IMR-90 (cell line): ENCODE measurements around the gene ARHGEF37. TPM values are rescaled to one million over a fixed set of nuclear protein-coding genes. Genes with fewer than 3 reads are reported as not detected.

Experiments used
- ATAC-seq: fragments of 200-7000 bp; cut with Tn5 transposase; 2 replicates; pipeline ENCODE4 v1.9.1; 2020; ENCODE audit warnings: low read depth, mild to moderate bottlenecking, moderate library complexity
- BruUV-seq: library from RNA; stranded (reverse); fragments of 400-500 nt; replicated peaks from 2 replicates; lab custom pipeline; 2021; lab: Mats Ljungman, UMichigan
- CTCF ChIA-PET: fragments of 300-600 bp; formaldehyde crosslinking; extraction: SDS; loops from one replicate; lab custom pipeline; 2021; ENCODE audit warnings: antibody characterized with exemption; lab: Yijun Ruan, JAX
- POLR2A ChIA-PET: fragments of 300-600 bp; sonication (Branson Sonifier 250); formaldehyde crosslinking; loops from one replicate; lab custom pipeline; 2022; ENCODE audit warnings: antibody characterized with exemption; ENCODE audit not compliant: unreplicated experiment; lab: Charles Lee
- DNase-seq: peaks from one replicate; pipeline ENCODE4 v3.0.0; 2013
- H2AFZ ChIP-seq: replicated peaks from 2 replicates; pipeline ENCODE3; 2013; ENCODE audit warnings: low read length, mild to moderate bottlenecking; ENCODE audit not compliant: poor library complexity
- H2AK5ac ChIP-seq: 2 replicates; pipeline ENCODE4 v1.6.1; 2013; ENCODE audit warnings: low read depth, low read length, inconsistent platforms
- H2AK9ac ChIP-seq: replicated peaks from 2 replicates; pipeline ENCODE3; 2013; ENCODE audit warnings: mild to moderate bottlenecking, low read depth, low read length, moderate library complexity; ENCODE audit not compliant: poor library complexity
- H2BK120ac ChIP-seq: 2 replicates; pipeline ENCODE4 v1.6.1; 2013; ENCODE audit warnings: low read depth, low read length, inconsistent platforms
- H2BK15ac ChIP-seq: 3 replicates; pipeline ENCODE4 v1.6.1; 2013; ENCODE audit warnings: low read depth, low read length, inconsistent platforms
- H2BK20ac ChIP-seq: 2 replicates; pipeline ENCODE4 v1.6.1; 2013; ENCODE audit warnings: low read depth, mild to moderate bottlenecking, inconsistent platforms, low read length, moderate library complexity
- H2BK5ac ChIP-seq: 2 replicates; pipeline ENCODE4 v1.6.1; 2013; ENCODE audit warnings: mild to moderate bottlenecking, low read depth, low read length, inconsistent platforms; ENCODE audit not compliant: poor library complexity, severe bottlenecking
- H3K14ac ChIP-seq: replicated peaks from 2 replicates; pipeline ENCODE4 v1.6.1; 2013; ENCODE audit warnings: low read depth, low read length, inconsistent platforms
- H3K18ac ChIP-seq: 2 replicates; pipeline ENCODE4 v1.6.1; 2013; ENCODE audit warnings: low read depth, low read length, control low read depth
- H3K23ac ChIP-seq: 2 replicates; pipeline ENCODE4 v1.6.1; 2013; ENCODE audit warnings: low read depth, low read length, inconsistent platforms
- H3K27ac ChIP-seq: 2 replicates; pipeline ENCODE4 v1.5.1; 2013; ENCODE audit warnings: mild to moderate bottlenecking, control low read depth, low read length; ENCODE audit not compliant: insufficient read depth
- H3K27me3 ChIP-seq: 2 replicates; pipeline ENCODE4 v1.6.1; 2013; ENCODE audit warnings: low read length; ENCODE audit not compliant: control insufficient read depth, insufficient read depth
- H3K36me3 ChIP-seq: 2 replicates; pipeline ENCODE4 v1.6.1; 2013; ENCODE audit warnings: low read length, mixed read lengths; ENCODE audit not compliant: control insufficient read depth, insufficient read depth
- H3K4ac ChIP-seq: 2 replicates; pipeline ENCODE4 v1.6.1; 2013; ENCODE audit warnings: low read depth, low read length, inconsistent platforms
- H3K4me1 ChIP-seq: 2 replicates; pipeline ENCODE4 v1.6.1; 2013; ENCODE audit warnings: low read length, mixed read lengths; ENCODE audit not compliant: control insufficient read depth, insufficient read depth
- H3K4me2 ChIP-seq: 2 replicates; pipeline ENCODE4 v1.6.1; 2013; ENCODE audit warnings: low read depth, mild to moderate bottlenecking, control low read depth, low read length, moderate library complexity
- H3K4me3 ChIP-seq: 2 replicates; pipeline ENCODE4 v1.5.1; 2013; ENCODE audit warnings: low read depth, mild to moderate bottlenecking, control low read depth, low read length, moderate library complexity; ENCODE audit not compliant: insufficient read depth
- H3K56ac ChIP-seq: 2 replicates; pipeline ENCODE4 v1.6.1; 2013; ENCODE audit warnings: low read length, inconsistent platforms; ENCODE audit not compliant: insufficient read depth; ENCODE audit errors: extremely low read depth
- H3K79me1 ChIP-seq, 2 experiments: 2 replicates each; pipeline ENCODE4 v1.6.1; 2013; ENCODE audit warnings: low read length in 2 of 2, inconsistent platforms in 1 of 2, low read depth in 1 of 2
- H3K9ac ChIP-seq: 2 replicates; pipeline ENCODE4 v1.6.1; 2013; ENCODE audit warnings: low read depth, low read length, control low read depth
- H3K9me1 ChIP-seq: 2 replicates; pipeline ENCODE4 v1.6.1; 2013; ENCODE audit warnings: low read length, inconsistent platforms; ENCODE audit not compliant: insufficient read depth
- H3K9me3 ChIP-seq: 2 replicates; pipeline ENCODE4 v1.6.1; 2013; ENCODE audit warnings: low read length; ENCODE audit not compliant: control insufficient read depth, insufficient read depth
- H4K20me1 ChIP-seq: 2 replicates; pipeline ENCODE4 v1.6.1; 2013; ENCODE audit warnings: low read length, inconsistent platforms; ENCODE audit not compliant: insufficient read depth
- H4K5ac ChIP-seq: 2 replicates; pipeline ENCODE4 v1.6.1; 2013; ENCODE audit warnings: mild to moderate bottlenecking, low read depth, low read length, control low read depth
- H4K8ac ChIP-seq, 2 experiments: 2 replicates each; pipeline ENCODE4 v1.6.1; 2013; ENCODE audit warnings: low read depth in 2 of 2, low read length in 2 of 2, control low read depth in 1 of 2, inconsistent platforms in 1 of 2
- H4K91ac ChIP-seq: 2 replicates; pipeline ENCODE4 v1.6.1; 2013; ENCODE audit warnings: low read depth, low read length, inconsistent platforms; ENCODE audit not compliant: insufficient read depth
- CHD1 ChIP-seq: IDR thresholded peaks from 2 replicates; pipeline ENCODE4 v1.6.1; 2012; ENCODE audit warnings: low read depth, low read length, improper control_type of control experiment
- FOS ChIP-seq: fragments of 150-350 bp; IDR thresholded peaks from 2 replicates; pipeline ENCODE4 v1.6.1; 2016; ENCODE audit warnings: low read depth, low read length
- MAFK ChIP-seq: IDR thresholded peaks from 2 replicates; pipeline ENCODE4 v1.6.1; 2012; ENCODE audit warnings: low read depth, low read length, improper control_type of control experiment
- RAD21 ChIP-seq: IDR thresholded peaks from 2 replicates; pipeline ENCODE4 v1.6.1; 2012; ENCODE audit warnings: low read length, improper control_type of control experiment
- RCOR1 ChIP-seq: IDR thresholded peaks from 2 replicates; pipeline ENCODE4 v1.6.1; 2012; ENCODE audit warnings: mild to moderate bottlenecking, low read length, improper control_type of control experiment; ENCODE audit not compliant: insufficient replicate concordance
- WGBS, 2 experiments: methylation state at CpG; one replicate each; pipeline versions ENCODE4 v1.1.5 to v1.1.7; 2013; ENCODE audit warnings: missing lambda C conversion rate in 2 of 2; ENCODE audit not compliant: insufficient read length in 1 of 2; ENCODE audit errors: extremely low coverage in 2 of 2; 5-methylcytosine and 5-hydroxymethylcytosine counted together
- dilution Hi-C: fragments of 300-500 bp; cut with HindIII; formaldehyde crosslinking; loops from one replicate; pipeline ENCODE4 v1.14.3; 2018; ENCODE audit warnings: low sequenced_read_pairs; ENCODE audit not compliant: unreplicated experiment
- in situ Hi-C: fragments of 300-500 bp; cut with MboI; formaldehyde crosslinking; loops from 3 replicates; pipeline ENCODE4 v1.14.3; 2019; ENCODE audit warnings: low sequenced_read_pairs, inconsistent platforms, mixed read lengths
- intact Hi-C: fragments of 100-400 bp; cut with micrococcal nuclease; formaldehyde crosslinking; loops from 2 replicates; pipeline ENCODE4 v1.10.0; 2022
- polyA plus RNA-seq, 3 experiments: library from polyadenylated mRNA; depleted of rRNA; stranded (reverse); fragments of >200 nt; gene quantifications; 2 replicates each; pipeline ENCODE4 v1.2.3, GENCODE V29; 2012; ENCODE audit warnings: low replicate concordance in 1 of 3
- total RNA-seq: library from RNA; depleted of rRNA; stranded (reverse); fragments of >200 nt; gene quantifications from 2 replicates; pipeline ENCODE4 v1.2.3, GENCODE V29; 2012
- TF ChIP-seq, protein P1 (sequence below): fragments of 150-350 bp; IDR thresholded peaks from 2 replicates; pipeline ENCODE4 v1.6.1; 2017; ENCODE audit warnings: mild to moderate bottlenecking, antibody characterized with exemption, low read length, low read depth

ARHGEF37 gene
- total and polyA plus RNA-seq, 2 of the 4 experiments (the other 2 are of a cell fraction): 0.39 to 0.54 TPM

DNA sequence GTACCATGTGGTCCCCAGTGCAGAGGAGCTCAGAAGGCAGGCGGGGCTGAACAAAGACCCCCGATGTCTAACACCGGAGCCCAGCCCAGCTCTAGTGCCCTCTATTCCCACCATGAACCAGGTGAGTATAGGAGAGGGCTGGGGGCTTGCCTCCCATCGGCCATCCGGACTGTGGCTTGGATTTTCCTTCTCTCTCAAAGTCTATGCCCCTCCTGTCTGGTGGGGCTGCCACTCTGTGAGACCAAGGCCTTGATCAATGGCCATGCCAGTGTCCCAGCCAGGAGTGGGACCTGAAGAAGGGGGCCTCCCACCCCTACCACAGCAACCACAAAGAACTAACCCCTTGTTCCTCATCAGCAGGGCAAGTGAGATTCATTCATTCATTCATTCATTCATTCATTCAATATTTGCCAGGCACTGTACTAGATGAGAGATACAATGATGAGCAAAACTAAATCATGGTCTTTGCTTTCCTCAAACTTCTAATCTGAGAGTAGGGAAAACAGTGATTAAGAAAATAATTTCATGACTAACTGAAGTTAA lies 47.6 kb downstream of the ARHGEF37 start:
- H3K9me1 ChIP-seq: peaks cover 6% of the 10 kb centered on the region; the same call in 1 of the 2 replicates
- peaks cover 9% of the 10 kb centered on the region for H3K4me1 ChIP-seq
- no peak overlapping the region for H4K8ac ChIP-seq
- no peaks in the 10 kb centered on the region for H3K79me1 ChIP-seq
- ChIA-PET POLR2A (no interaction called here), CTCF (interaction anchor here (0.7 kb wide), 1 partner anchor 84 kb away, joined by 3 read pairs; no protein-coding TSS in a partner anchor)
- no peak overlapping the region for H3K23ac ChIP-seq
- no peaks in the 10 kb centered on the region for H4K20me1 ChIP-seq
- H2AFZ ChIP-seq: no peak overlapping the region
- H3K9ac ChIP-seq: no peak overlapping the region
- no peak overlapping the region for H2AK9ac ChIP-seq
- ATAC-seq: no peak
- no peaks in the 10 kb centered on the region for H3K9me3 ChIP-seq
- BruUV-seq: no TSS peak
- H4K91ac ChIP-seq: no peak overlapping the region
- no peaks in the 10 kb centered on the region for H3K36me3 ChIP-seq
- no peak overlapping the region for H2BK120ac ChIP-seq
- H3K27ac ChIP-seq: no peak overlapping the region
- H4K5ac ChIP-seq: no peak overlapping the region
- no CpG with 5 or more reads among the region's 5 CpGs for WGBS, 2 experiments
- H3K18ac ChIP-seq: no peak overlapping the region
- in situ Hi-C loops (loop anchor here (25.0 kb wide), 2 partner anchors 583 to 808 kb away; partner anchors contain the start of gene RPS14), intact Hi-C loops (no loop called here), dilution Hi-C loops (no loop called here)
- no peak overlapping the region for H3K4me2 ChIP-seq
- H2BK5ac ChIP-seq: no peak overlapping the region
- H2BK20ac ChIP-seq: no peak overlapping the region
- no peak overlapping the region for H3K14ac ChIP-seq
- H2AK5ac ChIP-seq: no peak overlapping the region
- no peak overlapping the region for H3K4me3 ChIP-seq
- no peak overlapping the region for H3K56ac ChIP-seq
- no peak overlapping the region for H2BK15ac ChIP-seq
- H3K27me3 ChIP-seq: peaks cover 3% of the 10 kb centered on the region; the same call in 1 of the 2 replicates
- no peak for DNase-seq
- no peak for TF ChIP-seq FOS
- no peak for TF ChIP-seq MAFK
- TF ChIP-seq RAD21: no peak
- TF ChIP-seq CHD1: no peak
- TF ChIP-seq, protein P1, sequence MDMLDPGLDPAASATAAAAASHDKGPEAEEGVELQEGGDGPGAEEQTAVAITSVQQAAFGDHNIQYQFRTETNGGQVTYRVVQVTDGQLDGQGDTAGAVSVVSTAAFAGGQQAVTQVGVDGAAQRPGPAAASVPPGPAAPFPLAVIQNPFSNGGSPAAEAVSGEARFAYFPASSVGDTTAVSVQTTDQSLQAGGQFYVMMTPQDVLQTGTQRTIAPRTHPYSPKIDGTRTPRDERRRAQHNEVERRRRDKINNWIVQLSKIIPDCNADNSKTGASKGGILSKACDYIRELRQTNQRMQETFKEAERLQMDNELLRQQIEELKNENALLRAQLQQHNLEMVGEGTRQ: no peak
- TF ChIP-seq RCOR1: no peak
- H3K4ac ChIP-seq: no peak overlapping the region
